Transverse colon (tissue), 4 donors: Measurements from ENCODE around the gene ST6GALNAC5.

Source experiments
- EP300 ChIP-seq: sonication (generic); formaldehyde crosslinking; IDR thresholded peaks from one replicate; pipeline ENCODE4 v1.6.1; 2017; ENCODE audit warnings: antibody characterized with exemption, low read depth
- POLR2AphosphoS5 ChIP-seq, 3 donors: sonication (generic); formaldehyde crosslinking; IDR thresholded peaks; one replicate each; pipeline ENCODE4 v1.6.1; 2016; ENCODE audit warnings: antibody characterized with exemption in 3 of 3
- TF ChIP-seq, protein P1 (sequence below), 5 experiments: fragments of 200-600 bp in 3 of 5; fragments of 450-650 bp in 2 of 5; sonication (generic) in 3 of 5; IDR thresholded peaks; 1 replicate in 2 of 5; 2 replicates in 3 of 5; pipeline ENCODE4 v1.5.1; 2016 to 2017; ENCODE audit warnings: antibody characterized with exemption in 5 of 5, inconsistent platforms in 3 of 5, mild to moderate bottlenecking in 2 of 5, moderate library complexity in 1 of 5

DNA sequence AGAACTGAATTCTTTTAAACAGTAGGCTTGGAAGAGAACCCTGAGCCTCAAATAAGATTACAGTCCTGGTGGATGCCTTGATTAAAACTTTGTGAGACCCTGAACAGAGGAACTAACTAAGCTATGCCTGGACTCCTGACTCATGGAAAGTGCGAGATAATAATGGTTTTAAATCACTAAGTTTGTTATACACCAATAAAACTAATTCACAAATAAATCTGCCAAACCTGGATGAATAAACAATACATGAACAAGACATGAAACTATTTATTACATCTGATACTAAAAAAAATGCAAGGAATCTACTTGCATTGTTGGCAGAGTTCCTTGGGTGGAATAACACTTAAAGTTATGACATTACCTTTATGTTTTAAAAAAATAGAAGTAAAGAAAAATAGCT lies 233.6 kb downstream of the ST6GALNAC5 start:
- TF ChIP-seq, protein P1, sequence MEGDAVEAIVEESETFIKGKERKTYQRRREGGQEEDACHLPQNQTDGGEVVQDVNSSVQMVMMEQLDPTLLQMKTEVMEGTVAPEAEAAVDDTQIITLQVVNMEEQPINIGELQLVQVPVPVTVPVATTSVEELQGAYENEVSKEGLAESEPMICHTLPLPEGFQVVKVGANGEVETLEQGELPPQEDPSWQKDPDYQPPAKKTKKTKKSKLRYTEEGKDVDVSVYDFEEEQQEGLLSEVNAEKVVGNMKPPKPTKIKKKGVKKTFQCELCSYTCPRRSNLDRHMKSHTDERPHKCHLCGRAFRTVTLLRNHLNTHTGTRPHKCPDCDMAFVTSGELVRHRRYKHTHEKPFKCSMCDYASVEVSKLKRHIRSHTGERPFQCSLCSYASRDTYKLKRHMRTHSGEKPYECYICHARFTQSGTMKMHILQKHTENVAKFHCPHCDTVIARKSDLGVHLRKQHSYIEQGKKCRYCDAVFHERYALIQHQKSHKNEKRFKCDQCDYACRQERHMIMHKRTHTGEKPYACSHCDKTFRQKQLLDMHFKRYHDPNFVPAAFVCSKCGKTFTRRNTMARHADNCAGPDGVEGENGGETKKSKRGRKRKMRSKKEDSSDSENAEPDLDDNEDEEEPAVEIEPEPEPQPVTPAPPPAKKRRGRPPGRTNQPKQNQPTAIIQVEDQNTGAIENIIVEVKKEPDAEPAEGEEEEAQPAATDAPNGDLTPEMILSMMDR (IDR thresholded peaks at IDR 0.05), result no peak
- TF ChIP-seq EP300 (no peak), POLR2AphosphoS5 (IDR thresholded peaks at IDR 0.05) (no peak)
